Measurements from ENCODE around the gene SAP30BP.

DNA sequence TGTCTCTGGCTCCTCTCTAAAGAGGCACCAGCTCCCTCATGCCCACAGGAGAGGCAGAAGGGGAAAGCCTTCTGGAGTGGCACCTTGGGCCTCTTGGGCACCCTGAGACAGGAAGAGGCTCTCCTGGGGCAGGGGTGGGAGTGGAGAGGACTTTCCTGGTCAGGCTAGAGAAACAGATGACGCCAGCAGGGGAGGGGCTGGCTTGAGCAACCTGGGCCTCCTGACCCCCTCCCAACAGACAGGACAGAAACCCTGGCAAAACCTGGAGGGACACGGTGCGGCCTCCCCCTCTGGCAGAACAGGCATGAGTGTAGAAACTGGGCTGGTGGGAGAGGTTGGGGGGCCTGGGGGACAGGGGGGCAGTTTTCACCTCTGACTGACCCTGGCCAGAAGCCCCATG is 27.8 kb upstream of the SAP30BP start:
- TF ChIP-seq, protein P1, sequence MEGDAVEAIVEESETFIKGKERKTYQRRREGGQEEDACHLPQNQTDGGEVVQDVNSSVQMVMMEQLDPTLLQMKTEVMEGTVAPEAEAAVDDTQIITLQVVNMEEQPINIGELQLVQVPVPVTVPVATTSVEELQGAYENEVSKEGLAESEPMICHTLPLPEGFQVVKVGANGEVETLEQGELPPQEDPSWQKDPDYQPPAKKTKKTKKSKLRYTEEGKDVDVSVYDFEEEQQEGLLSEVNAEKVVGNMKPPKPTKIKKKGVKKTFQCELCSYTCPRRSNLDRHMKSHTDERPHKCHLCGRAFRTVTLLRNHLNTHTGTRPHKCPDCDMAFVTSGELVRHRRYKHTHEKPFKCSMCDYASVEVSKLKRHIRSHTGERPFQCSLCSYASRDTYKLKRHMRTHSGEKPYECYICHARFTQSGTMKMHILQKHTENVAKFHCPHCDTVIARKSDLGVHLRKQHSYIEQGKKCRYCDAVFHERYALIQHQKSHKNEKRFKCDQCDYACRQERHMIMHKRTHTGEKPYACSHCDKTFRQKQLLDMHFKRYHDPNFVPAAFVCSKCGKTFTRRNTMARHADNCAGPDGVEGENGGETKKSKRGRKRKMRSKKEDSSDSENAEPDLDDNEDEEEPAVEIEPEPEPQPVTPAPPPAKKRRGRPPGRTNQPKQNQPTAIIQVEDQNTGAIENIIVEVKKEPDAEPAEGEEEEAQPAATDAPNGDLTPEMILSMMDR (IDR thresholded peaks at IDR 0.05) = no peak
- no peak for TF ChIP-seq POLR2A (IDR thresholded peaks at IDR 0.05)

Data from lower leg skin (tissue), 3 donors.